GM21447 (cell line): ENCODE measurements around the gene RAN.
A peak's percentile ranks its signal among the peaks of the same experiment; 100 is the strongest.
"Not testable (repeated sequence)": the region's sequence is repeated elsewhere in the genome, so short reads cannot be mapped to it uniquely, and the experiment has no call there.

Experiments used
- ATAC-seq: cut with Tn5 transposase; IDR thresholded peaks from one replicate; pipeline ENCODE4 v1.9.1; 2021; ENCODE audit not compliant: unreplicated experiment

Gene RAN

GRCh38 chr12:130871286-130872178 is at the start of gene RAN:
TSS of gene RAN (plus strand) at chr12:130872066. CDS start at chr12:130872594, 528 bp downstream.
- ATAC-seq = peak; percentile 55

GRCh38 chr12:130825771-130826150 is 46.1 kb upstream of the RAN start:
- ATAC-seq = no peak

- ATAC-seq = no peak
Measured at GRCh38 chr12:130826151-130826801, 45.6 kb upstream of the RAN start.

GRCh38 chr12:130827432-130827831 is 44.4 kb upstream of the RAN start:
- ATAC-seq = no peak

- no peak for ATAC-seq
Measured at GRCh38 chr12:130828895-130829294, 43.0 kb upstream of the RAN start.

GRCh38 chr12:130829391-130830245 is 42.2 kb upstream of the RAN start:
- ATAC-seq = no peak

GRCh38 chr12:130830246-130830551 is 41.7 kb upstream of the RAN start:
- no peak for ATAC-seq

GRCh38 chr12:130831246-130831645 is 40.6 kb upstream of the RAN start:
- no peak for ATAC-seq

GRCh38 chr12:130831876-130832405 is 39.9 kb upstream of the RAN start:
- ATAC-seq = no peak

- no peak for ATAC-seq
Measured at GRCh38 chr12:130832561-130833209, 39.2 kb upstream of the RAN start.

GRCh38 chr12:130835011-130835410 is 36.9 kb upstream of the RAN start:
- ATAC-seq = no peak

- ATAC-seq = no peak
Measured at GRCh38 chr12:130835436-130835835, 36.4 kb upstream of the RAN start.

- ATAC-seq = peak; percentile 24
Measured at GRCh38 chr12:130838284-130838950, 33.4 kb upstream of the RAN start.

- peak; percentile 85 for ATAC-seq
Measured at GRCh38 chr12:130838951-130839769, 32.7 kb upstream of the RAN start, which contains the start of gene STX2. TSS of gene STX2 (minus strand) at chr12:130839250. CDS start at chr12:130839099, 151 bp downstream.

- ATAC-seq = no peak
Measured at GRCh38 chr12:130839770-130840404, 32.0 kb upstream of the RAN start.

GRCh38 chr12:130846369-130846768 is 25.5 kb upstream of the RAN start:
- no peak for ATAC-seq

GRCh38 chr12:130847112-130847511 is 24.8 kb upstream of the RAN start:
- no peak for ATAC-seq

GRCh38 chr12:130848105-130848504 is 23.8 kb upstream of the RAN start:
- not testable (repeated sequence) for ATAC-seq
